Measurements from ENCODE around the gene ARL6. TPM values are rescaled to one million over a fixed set of nuclear protein-coding genes. Genes with fewer than 3 reads are reported as not detected.
A peak's percentile ranks its signal among the peaks of the same experiment; 100 is the strongest.

Gene ARL6
- polyA plus RNA-seq, 1 donor from 2014 or later = 18.2 TPM

DNA sequence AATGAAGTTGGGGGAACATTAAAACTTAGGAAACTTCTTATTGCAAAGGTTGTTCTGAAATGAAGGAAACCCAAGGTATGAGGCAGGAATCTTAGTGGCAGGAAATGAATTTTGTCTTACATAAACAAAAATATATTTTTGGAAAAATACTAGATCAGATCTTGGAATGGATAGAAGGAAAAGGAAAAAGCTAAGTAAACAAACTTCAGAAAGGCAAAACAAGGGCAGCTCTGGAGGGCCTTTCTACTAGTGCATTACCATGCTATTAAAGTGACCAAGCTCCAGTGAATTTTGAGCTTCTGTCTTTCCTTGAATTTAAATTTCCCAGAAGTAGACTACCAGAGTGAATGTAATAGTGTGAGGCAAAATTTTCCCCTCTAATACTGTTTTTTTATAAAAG, 13.6 kb downstream of the ARL6 start:
- Histone ChIP-seq H3K9me2 (ENCODE audit: insufficient read depth, low read length) (no peaks in the 10 kb centered on the region), H3K36me3 (ENCODE audit: insufficient read depth, low read length) (no peaks in the 10 kb centered on the region), H3K4me3 (ENCODE audit: low read length) (no peak overlapping the region), H3K79me2 (replicated peaks; ENCODE audit: insufficient read depth, low read length) (no peaks in the 10 kb centered on the region), H3K27ac (ENCODE audit: low read length) (no peak overlapping the region), H3K9me3 (ENCODE audit: low read length) (no peaks in the 10 kb centered on the region), H3K9ac (ENCODE audit: low read length) (no peak overlapping the region), H2AFZ (ENCODE audit: low read depth, low read length) (no peak overlapping the region), H3K4me2 (ENCODE audit: low read length) (no peak overlapping the region), H4K20me1 (ENCODE audit: insufficient read depth) (no peaks in the 10 kb centered on the region), H3F3A (ENCODE audit: insufficient read depth, low read length, poor library complexity, severe bottlenecking) (no peaks in the 10 kb centered on the region), H3K27me3 (ENCODE audit: insufficient read depth, low read depth, low read length) (no peaks in the 10 kb centered on the region)
- no peak for TF ChIP-seq CTCF (IDR thresholded peaks at IDR 0.05; ENCODE audit: poor library complexity, severe bottlenecking)
- no peak for TF ChIP-seq TAF1 (IDR thresholded peaks at IDR 0.05; ENCODE audit: low read depth)
- no peak for TF ChIP-seq EP300 (conservative IDR thresholded peaks at IDR 0.05; ENCODE audit: poor library complexity, severe bottlenecking)
- TF ChIP-seq RAD21 (conservative IDR thresholded peaks at IDR 0.05) = no peak
- no peak for TF ChIP-seq MXI1 (conservative IDR thresholded peaks at IDR 0.05; ENCODE audit: poor library complexity, severe bottlenecking)
- TF ChIP-seq EZH2 (IDR thresholded peaks at IDR 0.05; ENCODE audit: borderline replicate concordance, insufficient read depth, low read length, poor library complexity, severe bottlenecking) = no peak
- no peak for TF ChIP-seq POLR2AphosphoS5 (IDR thresholded peaks at IDR 0.05)
- TF ChIP-seq, protein P1, sequence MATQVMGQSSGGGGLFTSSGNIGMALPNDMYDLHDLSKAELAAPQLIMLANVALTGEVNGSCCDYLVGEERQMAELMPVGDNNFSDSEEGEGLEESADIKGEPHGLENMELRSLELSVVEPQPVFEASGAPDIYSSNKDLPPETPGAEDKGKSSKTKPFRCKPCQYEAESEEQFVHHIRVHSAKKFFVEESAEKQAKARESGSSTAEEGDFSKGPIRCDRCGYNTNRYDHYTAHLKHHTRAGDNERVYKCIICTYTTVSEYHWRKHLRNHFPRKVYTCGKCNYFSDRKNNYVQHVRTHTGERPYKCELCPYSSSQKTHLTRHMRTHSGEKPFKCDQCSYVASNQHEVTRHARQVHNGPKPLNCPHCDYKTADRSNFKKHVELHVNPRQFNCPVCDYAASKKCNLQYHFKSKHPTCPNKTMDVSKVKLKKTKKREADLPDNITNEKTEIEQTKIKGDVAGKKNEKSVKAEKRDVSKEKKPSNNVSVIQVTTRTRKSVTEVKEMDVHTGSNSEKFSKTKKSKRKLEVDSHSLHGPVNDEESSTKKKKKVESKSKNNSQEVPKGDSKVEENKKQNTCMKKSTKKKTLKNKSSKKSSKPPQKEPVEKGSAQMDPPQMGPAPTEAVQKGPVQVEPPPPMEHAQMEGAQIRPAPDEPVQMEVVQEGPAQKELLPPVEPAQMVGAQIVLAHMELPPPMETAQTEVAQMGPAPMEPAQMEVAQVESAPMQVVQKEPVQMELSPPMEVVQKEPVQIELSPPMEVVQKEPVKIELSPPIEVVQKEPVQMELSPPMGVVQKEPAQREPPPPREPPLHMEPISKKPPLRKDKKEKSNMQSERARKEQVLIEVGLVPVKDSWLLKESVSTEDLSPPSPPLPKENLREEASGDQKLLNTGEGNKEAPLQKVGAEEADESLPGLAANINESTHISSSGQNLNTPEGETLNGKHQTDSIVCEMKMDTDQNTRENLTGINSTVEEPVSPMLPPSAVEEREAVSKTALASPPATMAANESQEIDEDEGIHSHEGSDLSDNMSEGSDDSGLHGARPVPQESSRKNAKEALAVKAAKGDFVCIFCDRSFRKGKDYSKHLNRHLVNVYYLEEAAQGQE (IDR thresholded peaks at IDR 0.05; ENCODE audit: borderline replicate concordance) = no peak
- no peak for TF ChIP-seq SMC3 (conservative IDR thresholded peaks at IDR 0.05; ENCODE audit: poor library complexity)

DNA sequence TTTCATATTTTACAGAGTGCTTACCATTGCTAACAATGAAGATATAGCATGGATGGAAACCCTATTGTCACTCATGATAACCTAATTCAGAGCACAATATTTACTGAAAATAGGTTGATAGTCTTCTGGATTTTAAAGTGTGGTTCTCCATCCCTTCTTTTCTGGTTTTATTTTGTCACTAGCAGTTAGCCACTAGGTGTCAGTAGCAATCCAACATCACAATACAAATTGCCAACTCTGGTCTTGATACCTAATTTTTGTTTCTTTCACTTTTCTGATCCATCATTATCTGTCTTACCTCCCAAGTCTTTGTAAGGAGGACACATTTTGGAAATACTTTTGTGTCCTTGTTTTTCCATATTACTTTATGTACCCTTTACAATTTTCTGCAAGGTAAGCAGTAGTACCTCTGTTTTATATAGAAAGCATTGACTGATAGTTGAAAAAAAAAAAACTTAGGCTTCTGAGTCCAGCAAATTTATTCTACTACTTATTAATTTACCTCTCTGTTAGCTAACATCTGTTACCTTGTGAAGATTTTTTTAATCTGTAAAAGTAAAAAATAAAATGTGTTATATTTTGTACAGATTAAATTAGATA, 29.0 kb downstream of the ARL6 start:
- no peaks in the 10 kb centered on the region for H3F3A ChIP-seq (ENCODE audit: insufficient read depth, low read length, poor library complexity, severe bottlenecking)
- no peaks in the 10 kb centered on the region for H3K36me3 ChIP-seq (ENCODE audit: insufficient read depth, low read length)
- H3K27me3 ChIP-seq (ENCODE audit: insufficient read depth, low read depth, low read length) = no peaks in the 10 kb centered on the region
- H4K20me1 ChIP-seq (ENCODE audit: insufficient read depth) = no peaks in the 10 kb centered on the region
- no peaks in the 10 kb centered on the region for H3K9me3 ChIP-seq (ENCODE audit: low read length)
- no peak overlapping the region for H3K27ac ChIP-seq (ENCODE audit: low read length)
- H2AFZ ChIP-seq (ENCODE audit: low read depth, low read length) = no peak overlapping the region
- no peak overlapping the region for H3K4me3 ChIP-seq (ENCODE audit: low read length)
- H3K79me2 ChIP-seq (replicated peaks; ENCODE audit: insufficient read depth, low read length) = no peaks in the 10 kb centered on the region
- H3K4me2 ChIP-seq (ENCODE audit: low read length) = no peak overlapping the region
- H3K9ac ChIP-seq (ENCODE audit: low read length) = no peak overlapping the region
- TF ChIP-seq CTCF (IDR thresholded peaks at IDR 0.05; ENCODE audit: poor library complexity, severe bottlenecking) (peak; percentile 86), RAD21 (conservative IDR thresholded peaks at IDR 0.05) (peak; percentile 89), POLR2AphosphoS5 (IDR thresholded peaks at IDR 0.05) (no peak), EZH2 (IDR thresholded peaks at IDR 0.05; ENCODE audit: borderline replicate concordance, insufficient read depth, low read length, poor library complexity, severe bottlenecking) (no peak), SMC3 (conservative IDR thresholded peaks at IDR 0.05; ENCODE audit: poor library complexity) (peak; percentile 92)
- H3K9me2 ChIP-seq (ENCODE audit: insufficient read depth, low read length) = no peaks in the 10 kb centered on the region

All from neural cell (in vitro differentiated cells).